Measurements from ENCODE around the gene ARL17A.
"Not testable (repeated sequence)": the region's sequence is repeated elsewhere in the genome, so short reads cannot be mapped to it uniquely, and the experiment has no call there.

Gene ARL17A

GRCh38 chr17:46579083-46580075 is at the start of gene ARL17A:
Gene ARL17A (minus strand): TSS chr17:46579691. CDS start chr17:46576322, 3,369 bp downstream.
- DNase-seq (ENCODE audit: low spot score) = not testable (repeated sequence)

GRCh38 chr17:46628753-46629436 is 49.4 kb upstream of the ARL17A start:
- not testable (repeated sequence) for DNase-seq (ENCODE audit: low spot score)

GRCh38 chr17:46627452-46627851 is 48.0 kb upstream of the ARL17A start:
- DNase-seq (ENCODE audit: low spot score) = not testable (repeated sequence)

- DNase-seq (ENCODE audit: low spot score) = not testable (repeated sequence)
These were observed 45.2 kb upstream of the ARL17A start for GRCh38 chr17:46624726-46625125.

GRCh38 chr17:46623790-46624189 is 44.3 kb upstream of the ARL17A start:
- DNase-seq (ENCODE audit: low spot score) = not testable (repeated sequence)

- not testable (repeated sequence) for DNase-seq (ENCODE audit: low spot score)
These were observed 39.5 kb upstream of the ARL17A start for GRCh38 chr17:46618975-46619374.

GRCh38 chr17:46617121-46617520 is 37.6 kb upstream of the ARL17A start:
- DNase-seq (ENCODE audit: low spot score) = not testable (repeated sequence)

GRCh38 chr17:46613876-46614275 is 34.4 kb upstream of the ARL17A start:
- DNase-seq (ENCODE audit: low spot score) = not testable (repeated sequence)

- not testable (repeated sequence) for DNase-seq (ENCODE audit: low spot score)
These were observed 31.8 kb upstream of the ARL17A start for GRCh38 chr17:46611304-46611703.

- DNase-seq (ENCODE audit: low spot score) = not testable (repeated sequence)
These were observed 23.6 kb upstream of the ARL17A start for GRCh38 chr17:46603125-46603524.

- DNase-seq (ENCODE audit: low spot score) = not testable (repeated sequence)
These were observed 21.3 kb upstream of the ARL17A start for GRCh38 chr17:46600767-46601166.

- DNase-seq (ENCODE audit: low spot score) = not testable (repeated sequence)
These were observed 18.9 kb upstream of the ARL17A start for GRCh38 chr17:46598344-46598931.

GRCh38 chr17:46591332-46591731 is 11.8 kb upstream of the ARL17A start:
- not testable (repeated sequence) for DNase-seq (ENCODE audit: low spot score)

GRCh38 chr17:46590157-46591146 is 11.0 kb upstream of the ARL17A start, which contains the start of gene NSF:
Gene NSF (plus strand): TSS chr17:46590669. CDS start chr17:46590776, 107 bp downstream.
- DNase-seq (ENCODE audit: low spot score) = not testable (repeated sequence)

- not testable (repeated sequence) for DNase-seq (ENCODE audit: low spot score)
These were observed 6.0 kb upstream of the ARL17A start for GRCh38 chr17:46585444-46585843.

GRCh38 chr17:46580082-46580481 is 591 bp upstream of the ARL17A start:
- DNase-seq (ENCODE audit: low spot score) = not testable (repeated sequence)

- DNase-seq (ENCODE audit: low spot score) = not testable (repeated sequence)
These were observed 7.7 kb downstream of the ARL17A start for GRCh38 chr17:46571796-46572195.

GRCh38 chr17:46566980-46567379 is 12.5 kb downstream of the ARL17A start:
- not testable (repeated sequence) for DNase-seq (ENCODE audit: low spot score)

- DNase-seq (ENCODE audit: low spot score) = not testable (repeated sequence)
These were observed 13.2 kb downstream of the ARL17A start for GRCh38 chr17:46566284-46566683.

- not testable (repeated sequence) for DNase-seq (ENCODE audit: low spot score)
These were observed 19.4 kb downstream of the ARL17A start for GRCh38 chr17:46560048-46560447.

GRCh38 chr17:46559155-46559554 is 20.3 kb downstream of the ARL17A start:
- not testable (repeated sequence) for DNase-seq (ENCODE audit: low spot score)
